Type B pancreatic cell (in vitro differentiated cells): ENCODE data around the gene S100B. TPM values are rescaled to one million over a fixed set of nuclear protein-coding genes. Genes with fewer than 3 reads are reported as not detected.

ENCODE experiments used
- DNase-seq: peaks from one replicate; pipeline ENCODE4 v3.0.0; 2021; ENCODE audit warnings: mixed read lengths; ENCODE audit not compliant: unreplicated experiment; ENCODE audit errors: extremely low spot score
- H3K27ac Mint-ChIP-seq: 2 replicates; pipeline ENCODE4 v1.8.0; 2021; ENCODE audit warnings: mild to moderate bottlenecking, mixed read lengths
- H3K27me3 Mint-ChIP-seq: 2 replicates; pipeline ENCODE4 v1.8.0; 2021; ENCODE audit warnings: mixed read lengths
- H3K36me3 Mint-ChIP-seq: 2 replicates; pipeline ENCODE4 v1.8.0; 2021; ENCODE audit warnings: mixed read lengths
- H3K4me1 Mint-ChIP-seq: one replicate; pipeline ENCODE4 v1.8.0; 2021; ENCODE audit warnings: mixed read lengths; ENCODE audit not compliant: unreplicated experiment
- H3K4me3 Mint-ChIP-seq: 2 replicates; pipeline ENCODE4 v1.8.0; 2021; ENCODE audit warnings: mild to moderate bottlenecking, mixed read lengths
- H3K9me3 Mint-ChIP-seq: 2 replicates; pipeline ENCODE4 v1.8.0; 2021; ENCODE audit warnings: mixed read lengths
- total RNA-seq: library from RNA; stranded (reverse); gene quantifications from 2 replicates; pipeline ENCODE4 v1.2.1, GENCODE V29; 2021; ENCODE audit warnings: low replicate concordance
- TF ChIP-seq, protein P1 (sequence below): fragments of 200-600 bp; sonication (generic); conservative IDR thresholded peaks from 2 replicates; pipeline ENCODE4 v1.5.0; 2021; ENCODE audit warnings: antibody characterized with exemption, mild to moderate bottlenecking

Gene S100B
- total RNA-seq, 1 donor from 2014 or later: 5.5 TPM

DNA sequence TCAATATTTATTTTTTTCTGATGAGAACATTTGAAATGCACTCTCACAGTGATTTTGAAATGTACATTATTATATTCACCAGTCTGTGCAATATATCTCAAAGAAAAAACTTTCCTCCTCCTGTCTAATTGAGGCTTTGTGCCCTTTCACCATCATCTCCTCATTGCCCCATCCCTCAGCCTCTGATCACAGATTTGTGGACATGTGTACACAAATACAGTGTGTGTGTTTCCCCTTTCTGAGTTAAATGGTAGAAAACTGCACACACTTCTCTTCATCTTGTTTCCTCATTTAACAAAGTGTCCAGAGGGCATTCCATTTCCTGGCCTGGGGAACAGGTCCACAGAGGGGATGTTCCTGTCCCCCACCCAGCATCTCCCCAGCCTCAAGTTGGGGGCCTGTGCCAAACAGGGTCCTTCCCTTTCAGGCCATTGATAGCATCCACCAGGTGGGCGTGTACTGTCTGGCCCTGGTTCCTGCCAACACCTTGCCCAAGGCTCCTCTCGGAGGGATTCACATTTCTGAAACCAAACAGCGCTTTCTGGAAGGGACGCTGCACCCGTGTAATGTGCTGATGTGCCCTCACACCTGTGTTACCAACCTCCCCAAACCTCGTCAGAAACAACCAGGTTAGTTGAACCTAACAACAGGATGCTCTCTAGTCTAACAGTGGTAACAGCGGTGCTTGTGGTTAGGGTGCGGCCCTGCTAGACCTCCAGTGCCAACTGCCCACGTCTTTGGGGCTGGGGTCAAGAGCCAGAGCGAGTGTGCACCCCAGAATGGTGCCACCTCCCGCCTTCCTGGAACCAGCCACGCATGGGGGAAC lies 54.6 kb downstream of the S100B start:
- Mint-ChIP-seq H3K27me3 (no peaks in the 10 kb centered on the region), H3K4me1 (no peaks in the 10 kb centered on the region), H3K9me3 (no peaks in the 10 kb centered on the region), H3K36me3 (peaks cover 7% of the 10 kb centered on the region), H3K27ac (no peak overlapping the region), H3K4me3 (no peak overlapping the region)
- DNase-seq: no peak
- TF ChIP-seq, protein P1, sequence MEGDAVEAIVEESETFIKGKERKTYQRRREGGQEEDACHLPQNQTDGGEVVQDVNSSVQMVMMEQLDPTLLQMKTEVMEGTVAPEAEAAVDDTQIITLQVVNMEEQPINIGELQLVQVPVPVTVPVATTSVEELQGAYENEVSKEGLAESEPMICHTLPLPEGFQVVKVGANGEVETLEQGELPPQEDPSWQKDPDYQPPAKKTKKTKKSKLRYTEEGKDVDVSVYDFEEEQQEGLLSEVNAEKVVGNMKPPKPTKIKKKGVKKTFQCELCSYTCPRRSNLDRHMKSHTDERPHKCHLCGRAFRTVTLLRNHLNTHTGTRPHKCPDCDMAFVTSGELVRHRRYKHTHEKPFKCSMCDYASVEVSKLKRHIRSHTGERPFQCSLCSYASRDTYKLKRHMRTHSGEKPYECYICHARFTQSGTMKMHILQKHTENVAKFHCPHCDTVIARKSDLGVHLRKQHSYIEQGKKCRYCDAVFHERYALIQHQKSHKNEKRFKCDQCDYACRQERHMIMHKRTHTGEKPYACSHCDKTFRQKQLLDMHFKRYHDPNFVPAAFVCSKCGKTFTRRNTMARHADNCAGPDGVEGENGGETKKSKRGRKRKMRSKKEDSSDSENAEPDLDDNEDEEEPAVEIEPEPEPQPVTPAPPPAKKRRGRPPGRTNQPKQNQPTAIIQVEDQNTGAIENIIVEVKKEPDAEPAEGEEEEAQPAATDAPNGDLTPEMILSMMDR: no peak

- no peaks in the 10 kb centered on the region for H3K4me1 Mint-ChIP-seq
- no peaks in the 10 kb centered on the region for H3K27me3 Mint-ChIP-seq
- no peak overlapping the region for H3K27ac Mint-ChIP-seq
- no peaks in the 10 kb centered on the region for H3K9me3 Mint-ChIP-seq
- peaks cover 10% of the 10 kb centered on the region for H3K36me3 Mint-ChIP-seq
- DNase-seq: no peak
- no peak overlapping the region for H3K4me3 Mint-ChIP-seq
- TF ChIP-seq, protein P1: no peak
These were observed 55.2 kb downstream of the S100B start for GRCh38 chr21:46549650-46550049.

Other genes starting within 250 kb of the S100B start
- 37.9 and 49.4 TPM in 2 replicates for gene DIP2A, start 146.2 kb downstream of the S100B start, total RNA-seq
- 63.4 and 74.8 TPM in 2 replicates for gene PRMT2, start 30.6 kb upstream of the S100B start, total RNA-seq